Vagina (tissue), 2 donors: Measurements from ENCODE around the gene SULF2. TPM values are rescaled to one million over a fixed set of nuclear protein-coding genes. Genes with fewer than 3 reads are reported as not detected.

ENCODE experiments used
- DNase-seq, 2 donors: peaks; one replicate each; pipeline ENCODE4 v3.0.0-alpha.2; 2017; ENCODE audit errors: extremely low spot score in 2 of 2
- H3K27ac ChIP-seq: fragments of 200-600 bp; sonication (generic); one replicate; pipeline ENCODE4 v1.5.1; 2019
- H3K27me3 ChIP-seq: fragments of 200-600 bp; sonication (generic); one replicate; pipeline ENCODE4 v1.5.1; 2019
- H3K36me3 ChIP-seq, 2 donors: fragments of 200-600 bp; sonication (generic); one replicate each; pipeline ENCODE4 v1.5.1; 2017 to 2019
- H3K4me1 ChIP-seq: fragments of 200-600 bp; sonication (generic); one replicate; pipeline ENCODE4 v1.5.1; 2019
- H3K4me3 ChIP-seq, 2 donors: fragments of 200-600 bp; sonication (generic); 1 replicate in 1 of 2; 2 replicates in 1 of 2; pipeline ENCODE4 v1.5.1; 2016 to 2019
- H3K9me3 ChIP-seq: fragments of 200-600 bp; sonication (generic); one replicate; pipeline ENCODE4 v1.5.1; 2019
- CTCF ChIP-seq, 3 experiments: fragments of 450-650 bp in 2 of 3; fragments of 200-600 bp in 1 of 3; sonication (generic) in 1 of 3; IDR thresholded peaks; one replicate each; pipeline ENCODE4 v1.5.1; 2017 to 2019; ENCODE audit warnings: antibody characterized with exemption in 3 of 3, mild to moderate bottlenecking in 2 of 3, moderate library complexity in 2 of 3
- POLR2A ChIP-seq, 2 donors: fragments of 450-650 bp; IDR thresholded peaks; one replicate each; pipeline ENCODE4 v1.6.1; 2017; ENCODE audit warnings: antibody characterized with exemption in 2 of 2, mild to moderate bottlenecking in 2 of 2, moderate library complexity in 2 of 2
- POLR2AphosphoS5 ChIP-seq, 2 donors: sonication (generic); formaldehyde crosslinking; IDR thresholded peaks; one replicate each; pipeline ENCODE4 v1.9.0; 2017; ENCODE audit warnings: antibody characterized with exemption in 2 of 2, mild to moderate bottlenecking in 2 of 2, low read depth in 1 of 2; ENCODE audit not compliant: insufficient read depth in 1 of 2
- intact Hi-C: fragments of 100-400 bp; cut with DNase I; formaldehyde crosslinking; loops from one replicate; pipeline ENCODE4 v1.15.1; 2023
- total RNA-seq: library from RNA; depleted of rRNA; stranded (reverse); fragments of >200 nt; gene quantifications from one replicate; pipeline ENCODE4 v1.2.3, GENCODE V29; 2016

SULF2 gene
- total RNA-seq, 1 donor from 2014 or later = 157 TPM

GRCh38 chr20:47788741-47789080, 3.4 kb upstream of the SULF2 start:
- no peak for DNase-seq
- Histone ChIP-seq H3K27ac (peak overlapping the region; percentile 53), H3K9me3 (no peaks in the 10 kb centered on the region), H3K27me3 (no peaks in the 10 kb centered on the region), H3K4me3 (no peak overlapping the region), H3K4me1 (peaks cover 53% of the 10 kb centered on the region), H3K36me3 (no peaks in the 10 kb centered on the region)
- intact Hi-C loops = loop anchor here (5.0 to 10.0 kb wide), 4 partner anchors 64 to 834 kb away; no protein-coding TSS in a partner anchor
- TF ChIP-seq POLR2A (IDR thresholded peaks at IDR 0.05) (no peak), POLR2AphosphoS5 (IDR thresholded peaks at IDR 0.05; ENCODE audit: insufficient read depth in 1 of 2, low read depth in 1 of 2) (peak in 1 of 2 donors; percentile 6), CTCF (IDR thresholded peaks at IDR 0.05) (no peak)

GRCh38 chr20:47786765-47787107, 1.5 kb upstream of the SULF2 start:
- H3K9me3 ChIP-seq = no peaks in the 10 kb centered on the region
- H3K36me3 ChIP-seq = no peaks in the 10 kb centered on the region
- H3K27ac ChIP-seq = peak overlapping the region; percentile 92
- intact Hi-C loops = loop anchor here (5.0 to 10.0 kb wide), 4 partner anchors 62 to 836 kb away; no protein-coding TSS in a partner anchor
- no peaks in the 10 kb centered on the region for H3K27me3 ChIP-seq
- H3K4me3 ChIP-seq = peak overlapping the region; percentile 66
- no peak for DNase-seq
- TF ChIP-seq CTCF (IDR thresholded peaks at IDR 0.05) (peak in 1 of 3 experiments; percentile 18), POLR2A (IDR thresholded peaks at IDR 0.05) (no peak), POLR2AphosphoS5 (IDR thresholded peaks at IDR 0.05; ENCODE audit: insufficient read depth in 1 of 2, low read depth in 1 of 2) (no peak)
- H3K4me1 ChIP-seq = peaks cover 54% of the 10 kb centered on the region

- no peak for DNase-seq
- no peaks in the 10 kb centered on the region for H3K36me3 ChIP-seq
- H3K4me1 ChIP-seq = peaks cover 54% of the 10 kb centered on the region
- H3K27me3 ChIP-seq = no peaks in the 10 kb centered on the region
- TF ChIP-seq POLR2A (IDR thresholded peaks at IDR 0.05) = no peak
- TF ChIP-seq POLR2AphosphoS5 (IDR thresholded peaks at IDR 0.05; ENCODE audit: insufficient read depth in 1 of 2, low read depth in 1 of 2) = peak; percentile 55 to 74
- peak; percentile 38 to 79 (median 60) for TF ChIP-seq CTCF (IDR thresholded peaks at IDR 0.05)
- no peaks in the 10 kb centered on the region for H3K9me3 ChIP-seq
- intact Hi-C loops = loop anchor here (5.0 to 10.0 kb wide), 4 partner anchors 61 to 836 kb away; no protein-coding TSS in a partner anchor
- peak overlapping the region; percentile 92 for H3K27ac ChIP-seq
- peak overlapping the region; percentile 66 for H3K4me3 ChIP-seq
Observed at GRCh38 chr20:47785854-47786764, 828 bp upstream of the SULF2 start.

- Histone ChIP-seq H3K27ac (peak overlapping the region; percentile 80), H3K27me3 (no peaks in the 10 kb centered on the region), H3K9me3 (no peaks in the 10 kb centered on the region), H3K4me3 (peak overlapping the region; percentile 66), H3K4me1 (peaks cover 48% of the 10 kb centered on the region), H3K36me3 (no peaks in the 10 kb centered on the region)
- TF ChIP-seq CTCF (IDR thresholded peaks at IDR 0.05) = peak in 2 of 3 experiments; percentile 10 to 30
- no peak for TF ChIP-seq POLR2A (IDR thresholded peaks at IDR 0.05)
- TF ChIP-seq POLR2AphosphoS5 (IDR thresholded peaks at IDR 0.05; ENCODE audit: insufficient read depth in 1 of 2, low read depth in 1 of 2) = peak in 1 of 2 donors; percentile 49
- intact Hi-C loops = loop anchor here (5.0 to 10.0 kb wide), 4 partner anchors 60 to 838 kb away; no protein-coding TSS in a partner anchor
- no peak for DNase-seq
Observed at GRCh38 chr20:47784599-47785310, 526 bp downstream of the SULF2 start.
